Measurements from ENCODE around the gene NCBP3.
A peak's percentile ranks its signal among the peaks of the same experiment; 100 is the strongest.

Gene NCBP3

GRCh38 chr17:3845621-3846436 is at the start of gene NCBP3:
NCBP3 (minus strand) TSS chr17:3846246; CDS start chr17:3846223, 23 bp downstream.
- peak; percentile 62 for DNase-seq

- no peak for DNase-seq
These were observed 49.3 kb upstream of the NCBP3 start for GRCh38 chr17:3895354-3895753.

DNA sequence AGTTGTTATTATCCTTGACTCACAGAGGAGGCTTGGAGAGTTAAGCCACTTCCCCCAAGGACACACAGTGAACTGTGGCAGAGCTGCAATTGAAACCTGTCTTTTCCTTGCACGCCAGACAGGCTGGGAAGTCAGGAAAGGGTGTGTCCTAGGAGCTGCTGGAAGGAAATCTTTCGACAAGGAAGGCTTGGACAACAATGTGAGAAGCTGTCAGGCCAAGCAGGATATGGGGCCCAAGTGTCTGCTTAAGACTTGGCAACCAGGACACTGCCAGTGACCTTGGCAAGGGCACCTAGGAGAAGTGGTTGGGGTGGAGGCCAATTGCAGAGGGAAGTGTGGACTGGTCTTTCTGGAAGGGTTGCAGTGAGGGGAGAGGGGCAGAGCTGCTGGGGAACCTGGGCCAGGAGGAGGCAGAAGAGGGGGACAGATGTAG is 48.9 kb upstream of the NCBP3 start:
- no peak for DNase-seq

DNA sequence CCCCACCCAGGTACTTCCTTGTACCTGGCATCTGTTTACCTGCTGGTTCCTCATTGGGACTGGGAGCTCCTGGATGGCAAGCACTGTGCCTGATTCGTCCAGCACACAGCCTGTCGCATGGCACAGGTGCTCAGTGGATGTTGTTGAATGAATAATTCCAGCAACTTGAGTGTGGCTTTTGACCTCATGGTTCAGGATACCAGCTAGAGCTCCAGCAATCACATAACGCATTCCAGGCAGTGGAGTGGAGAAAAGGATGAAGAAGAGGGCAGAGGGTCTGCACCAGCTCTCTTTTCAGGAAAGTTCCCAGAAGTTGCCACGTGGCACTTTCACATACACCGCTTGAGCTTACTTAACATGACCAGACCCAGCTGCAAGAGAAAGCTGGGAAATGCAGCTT is 48.1 kb upstream of the NCBP3 start:
- no peak for DNase-seq

DNA sequence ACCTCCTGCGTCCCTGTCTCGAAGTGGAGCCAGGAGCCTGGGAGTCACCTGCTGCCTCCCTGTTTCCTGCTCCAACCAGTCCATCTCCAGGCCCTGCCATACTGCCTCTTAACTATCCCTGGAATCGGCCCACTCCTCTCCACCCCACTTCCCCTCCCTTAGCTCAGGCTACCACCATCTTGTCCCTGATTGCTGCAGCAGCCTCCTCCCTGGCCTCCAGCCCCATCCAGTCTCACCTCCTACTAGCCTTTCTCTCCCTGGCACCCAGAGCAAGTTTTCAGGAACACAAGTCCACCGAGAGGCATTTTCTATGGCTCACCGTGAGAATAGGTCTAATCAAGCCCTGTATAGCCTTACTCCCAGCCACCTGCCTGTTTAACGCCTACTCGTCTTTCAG is 47.7 kb upstream of the NCBP3 start:
- DNase-seq = no peak

DNA sequence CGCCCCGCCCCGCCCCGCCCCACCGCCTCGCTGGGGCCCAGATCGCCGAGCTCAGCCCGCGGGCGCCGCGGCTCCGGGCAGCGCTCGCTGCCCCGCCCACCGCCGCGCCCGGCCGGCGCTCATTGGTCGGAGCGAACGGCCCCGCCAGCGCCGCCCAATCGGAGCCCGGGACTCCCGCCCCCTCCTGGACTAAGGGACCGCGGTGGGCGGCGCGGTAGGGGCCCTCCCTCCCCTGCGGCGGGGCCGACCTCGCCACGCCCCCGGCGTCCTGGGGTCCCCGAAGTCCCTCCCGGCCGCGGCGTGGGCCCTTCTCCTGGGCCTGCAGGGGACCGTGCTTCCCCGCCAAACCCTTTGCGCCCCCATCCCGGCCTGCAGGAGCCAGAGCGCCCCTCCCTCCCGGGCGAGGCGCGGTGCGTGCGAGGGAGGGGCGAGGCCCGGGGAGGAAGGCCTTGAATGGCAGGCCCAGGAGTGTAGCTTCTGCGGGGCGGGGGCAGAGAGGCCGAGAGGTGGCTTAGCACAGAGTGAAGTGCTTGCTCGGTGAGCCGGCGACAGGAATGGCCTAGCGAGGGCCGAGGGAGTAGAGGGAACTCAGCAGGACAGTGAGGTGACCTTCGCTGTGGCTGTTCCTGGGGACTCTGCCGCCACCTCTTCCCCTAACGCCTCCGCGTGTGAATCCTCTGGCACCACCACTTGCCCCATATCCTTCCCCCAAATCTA is 47.1 kb upstream of the NCBP3 start, which contains the start of gene CAMKK1:
CAMKK1 (minus strand) TSS at position 51 of the 717 bp plus-strand sequence. CDS start 7,366 bp downstream, outside the sequence.
- DNase-seq = peak; percentile 28

- no peak for DNase-seq
These were observed 46.3 kb upstream of the NCBP3 start for GRCh38 chr17:3892095-3892998.

DNA sequence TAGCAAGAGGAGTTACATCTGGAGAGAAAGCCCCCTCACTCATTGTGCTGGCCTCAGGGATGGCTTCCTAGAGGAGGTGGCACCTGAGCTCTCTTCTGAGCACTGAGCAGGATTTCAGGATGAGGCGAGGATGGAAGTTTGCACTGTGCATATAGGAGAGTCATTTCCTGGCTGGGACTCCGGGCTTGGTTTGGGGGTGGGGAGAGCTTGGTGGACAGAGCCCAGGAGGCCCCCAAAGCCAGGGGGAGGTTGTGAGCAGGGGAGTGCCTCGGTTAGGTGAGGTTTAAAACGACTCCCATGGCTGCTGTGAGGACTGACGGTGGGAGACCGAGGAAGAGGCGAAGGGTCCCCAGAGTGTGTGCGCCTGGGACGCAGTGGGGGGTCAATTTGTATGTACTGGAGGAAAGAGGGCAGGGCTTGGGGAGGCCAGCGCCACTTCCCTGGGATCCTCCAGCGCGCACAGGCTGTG is 45.6 kb upstream of the NCBP3 start:
- no peak for DNase-seq

DNA sequence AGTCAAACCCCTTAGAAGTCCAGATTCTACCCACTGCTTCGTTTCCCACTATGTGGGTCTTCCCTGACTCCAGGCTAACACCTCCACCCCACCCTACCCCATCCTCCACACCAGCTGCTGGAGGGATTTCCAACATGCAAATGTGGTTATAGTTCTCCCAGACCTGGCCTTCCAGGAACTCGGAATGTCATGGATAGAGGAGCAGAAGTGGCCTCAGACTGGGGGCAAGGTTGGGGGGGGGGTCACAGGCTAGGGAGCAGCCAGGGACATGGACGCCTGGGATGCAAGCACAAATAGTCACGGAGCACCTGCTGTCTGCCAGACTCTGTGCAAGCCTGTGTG is 44.8 kb upstream of the NCBP3 start:
- no peak for DNase-seq

GRCh38 chr17:3890082-3890877 is 44.2 kb upstream of the NCBP3 start:
- peak; percentile 68 for DNase-seq

GRCh38 chr17:3889325-3890012 is 43.4 kb upstream of the NCBP3 start:
- DNase-seq = no peak

DNA sequence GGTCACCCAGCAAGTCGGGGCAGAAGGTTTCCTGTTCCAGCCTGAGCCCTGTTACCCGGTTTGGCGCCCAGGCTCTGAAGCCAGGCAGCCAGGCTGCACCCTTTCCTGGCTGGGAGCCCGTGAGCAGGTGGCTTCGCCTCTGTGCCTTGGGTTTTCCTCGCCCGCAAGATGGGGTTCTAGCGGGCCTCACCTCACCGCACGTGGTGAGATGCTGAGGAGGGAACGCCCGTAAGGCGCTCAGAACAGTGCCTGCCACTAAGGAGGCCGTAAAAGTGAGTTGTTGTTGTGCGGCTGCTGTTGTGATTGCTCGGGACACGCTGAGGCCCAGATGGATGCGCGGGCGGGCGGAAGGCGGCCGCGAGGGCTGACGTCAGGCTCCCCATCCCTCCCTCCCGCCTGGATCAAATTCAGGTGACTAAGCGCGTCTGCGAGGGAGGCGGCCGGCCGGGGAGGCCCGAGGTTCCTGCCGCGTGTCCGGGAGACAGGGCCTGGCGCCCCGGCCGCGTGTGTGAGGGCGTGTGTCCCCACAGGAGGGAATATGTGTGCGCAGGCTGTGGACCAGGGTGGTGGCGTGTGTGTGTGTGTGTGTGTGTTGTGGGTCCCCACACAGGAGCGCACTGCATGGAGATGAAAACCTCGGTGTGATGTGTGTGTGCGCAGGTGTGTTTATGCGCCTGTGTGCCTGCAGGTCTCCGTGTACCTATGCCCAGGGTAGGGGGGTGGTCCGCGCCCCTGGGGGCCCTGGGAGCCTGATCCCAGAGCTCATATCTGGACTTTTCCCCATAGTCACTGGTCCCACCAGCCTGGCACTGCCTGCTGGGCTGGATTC is 42.5 kb upstream of the NCBP3 start:
- DNase-seq = peak; percentile 21

GRCh38 chr17:3887804-3888203 is 41.8 kb upstream of the NCBP3 start:
- no peak for DNase-seq

- DNase-seq = no peak
These were observed 41.3 kb upstream of the NCBP3 start for GRCh38 chr17:3887394-3887793.

GRCh38 chr17:3886776-3887175 is 40.7 kb upstream of the NCBP3 start:
- no peak for DNase-seq

GRCh38 chr17:3885970-3886369 is 39.9 kb upstream of the NCBP3 start:
- DNase-seq = no peak

GRCh38 chr17:3885271-3885670 is 39.2 kb upstream of the NCBP3 start:
- no peak for DNase-seq

GRCh38 chr17:3884188-3884587 is 38.1 kb upstream of the NCBP3 start:
- no peak for DNase-seq

DNA sequence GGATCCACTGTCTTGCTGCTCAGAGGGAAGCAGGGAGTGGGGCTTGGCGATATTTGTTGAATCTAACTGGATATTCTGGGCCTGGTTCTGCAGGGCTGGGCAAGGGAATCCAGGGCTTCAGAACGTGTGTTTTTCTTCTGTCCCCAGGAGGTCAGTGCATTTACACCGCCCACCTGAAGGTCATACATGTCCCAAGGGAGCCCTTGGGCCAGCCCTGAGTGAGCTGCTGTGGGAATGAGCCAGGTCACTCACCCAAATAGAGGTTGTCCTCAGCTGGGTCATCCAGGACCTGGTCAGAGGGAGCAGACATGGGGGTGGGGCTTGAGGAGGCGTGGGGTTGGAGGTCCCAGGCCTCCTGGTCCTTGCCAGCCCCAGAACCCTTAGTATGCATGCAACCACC is 36.2 kb upstream of the NCBP3 start:
- DNase-seq = no peak

- DNase-seq = no peak
These were observed 34.9 kb upstream of the NCBP3 start for GRCh38 chr17:3880983-3881382.

All from NCI-H1436 treated with DMSO at 0.1 percent for 48 hours (cell line).